ENCODE measurements around the gene CFAP43.

- TF ChIP-seq CTCF (IDR thresholded peaks at IDR 0.05) = no peak
- no peak for TF ChIP-seq POLR2AphosphoS5 (IDR thresholded peaks at IDR 0.05)
Measured at GRCh38 chr10:104084482-104085142, 147.6 kb downstream of the CFAP43 start.

Data from transverse colon (tissue), 4 donors.